H9 (cell line): Measurements from ENCODE around the gene ST3GAL5. TPM values are rescaled to one million over a fixed set of nuclear protein-coding genes. Genes with fewer than 3 reads are reported as not detected.

Source experiments
- DNase-seq: peaks from one replicate; pipeline ENCODE4 v3.0.0-alpha.2; 2017
- H2AFZ ChIP-seq: one replicate; pipeline ENCODE4 v1.6.1; 2013; ENCODE audit warnings: mild to moderate bottlenecking, low read length, control low read depth, moderate library complexity
- H2AK5ac ChIP-seq: 2 replicates; pipeline ENCODE4 v1.6.1; 2013; ENCODE audit warnings: low read length, control low read depth, mixed read lengths; ENCODE audit not compliant: insufficient read length
- H2BK120ac ChIP-seq: one replicate; pipeline ENCODE4 v1.6.1; 2013; ENCODE audit warnings: low read depth, mild to moderate bottlenecking, low read length, control low read depth, inconsistent platforms; ENCODE audit not compliant: poor library complexity, severe bottlenecking
- H2BK12ac ChIP-seq: 2 replicates; pipeline ENCODE4 v1.6.1; 2013; ENCODE audit warnings: low read length, control low read depth, mixed read lengths, low read depth; ENCODE audit not compliant: insufficient read length
- H2BK15ac ChIP-seq: 2 replicates; pipeline ENCODE4 v1.6.1; 2013; ENCODE audit warnings: low read depth, low read length, control low read depth
- H2BK20ac ChIP-seq: one replicate; pipeline ENCODE4 v1.6.1; 2013; ENCODE audit warnings: low read depth, mild to moderate bottlenecking, low read length, control low read depth, inconsistent platforms; ENCODE audit not compliant: poor library complexity, severe bottlenecking
- H2BK5ac ChIP-seq: 2 replicates; pipeline ENCODE4 v1.6.1; 2013; ENCODE audit warnings: low read length, control low read depth, mixed read lengths; ENCODE audit not compliant: insufficient read length
- H3K14ac ChIP-seq: 2 replicates; pipeline ENCODE4 v1.6.1; 2013; ENCODE audit warnings: low read length, control low read depth; ENCODE audit not compliant: insufficient read depth
- H3K18ac ChIP-seq: 2 replicates; pipeline ENCODE4 v1.6.1; 2013; ENCODE audit warnings: low read depth, mild to moderate bottlenecking, mixed read lengths, low read length, control low read depth; ENCODE audit not compliant: insufficient read length
- H3K23ac ChIP-seq: 2 replicates; pipeline ENCODE4 v1.6.1; 2013; ENCODE audit warnings: low read length, control low read depth, mixed read lengths, low read depth; ENCODE audit not compliant: insufficient read length
- H3K23me2 ChIP-seq: 2 replicates; pipeline ENCODE4 v1.6.1; 2013; ENCODE audit warnings: low read depth, mild to moderate bottlenecking, mixed read lengths, low read length, control low read depth; ENCODE audit not compliant: insufficient read length, poor library complexity, severe bottlenecking
- H3K27ac ChIP-seq: 2 replicates; pipeline ENCODE4 v1.5.1; 2013; ENCODE audit warnings: low read length, control low read depth, mixed read lengths, low read depth; ENCODE audit not compliant: insufficient read length
- H3K27me3 ChIP-seq: 2 replicates; pipeline ENCODE4 v1.6.1; 2013; ENCODE audit warnings: low read length, control low read depth, inconsistent platforms; ENCODE audit not compliant: insufficient read depth
- H3K4ac ChIP-seq: 2 replicates; pipeline ENCODE4 v1.6.1; 2013; ENCODE audit warnings: low read depth, mild to moderate bottlenecking, control low read depth, inconsistent platforms, low read length, moderate library complexity
- H3K4me1 ChIP-seq: 2 replicates; pipeline ENCODE4 v1.6.1; 2013; ENCODE audit warnings: low read length, control low read depth, inconsistent platforms; ENCODE audit not compliant: insufficient read depth
- H3K4me2 ChIP-seq: 2 replicates; pipeline ENCODE4 v1.6.1; 2013; ENCODE audit warnings: low read length, control low read depth, mixed read lengths; ENCODE audit not compliant: insufficient read length, insufficient read depth
- H3K56ac ChIP-seq: 2 replicates; pipeline ENCODE4 v1.6.1; 2013; ENCODE audit warnings: low read depth, mild to moderate bottlenecking, mixed read lengths, low read length, control low read depth; ENCODE audit not compliant: insufficient read length
- H3K79me1 ChIP-seq: 2 replicates; pipeline ENCODE4 v1.6.1; 2013; ENCODE audit warnings: low read depth, mild to moderate bottlenecking, moderate library complexity, low read length, control low read depth, inconsistent platforms; ENCODE audit not compliant: insufficient read depth, poor library complexity, severe bottlenecking
- H3K79me2 ChIP-seq: 2 replicates; pipeline ENCODE4 v1.6.1; 2013; ENCODE audit warnings: low read length, control low read depth, inconsistent platforms; ENCODE audit not compliant: insufficient read depth
- H3K9ac ChIP-seq: 2 replicates; pipeline ENCODE4 v1.6.1; 2013; ENCODE audit warnings: low read length, control low read depth, mixed read lengths; ENCODE audit not compliant: insufficient read length; ENCODE audit errors: extremely low read depth
- H3K9me3 ChIP-seq: one replicate; pipeline ENCODE4 v1.6.1; 2013; ENCODE audit warnings: low read depth, low read length, inconsistent platforms; ENCODE audit not compliant: control insufficient read depth
- H3T11ph ChIP-seq: one replicate; pipeline ENCODE4 v1.6.1; 2013; ENCODE audit warnings: mild to moderate bottlenecking, low read length, control low read depth, inconsistent platforms
- H4K20me1 ChIP-seq: one replicate; pipeline ENCODE4 v1.6.1; 2013; ENCODE audit not compliant: control insufficient read depth, insufficient read length, insufficient read depth
- H4K5ac ChIP-seq: 2 replicates; pipeline ENCODE4 v1.6.1; 2013; ENCODE audit warnings: low read depth, mild to moderate bottlenecking, mixed read lengths, low read length, control low read depth; ENCODE audit not compliant: insufficient read length
- H4K8ac ChIP-seq: replicated peaks from 2 replicates; pipeline ENCODE4 v1.6.1; 2013; ENCODE audit warnings: low read length, control low read depth, mixed read lengths, low read depth; ENCODE audit not compliant: insufficient read length
- H4K91ac ChIP-seq: 2 replicates; pipeline ENCODE4 v1.6.1; 2013; ENCODE audit warnings: low read depth, mild to moderate bottlenecking, moderate library complexity, mixed read lengths, low read length, control low read depth; ENCODE audit not compliant: insufficient read length
- H3K27ac Mint-ChIP-seq, 3 experiments: 2 replicates in 2 of 3; 3 replicates in 1 of 3; pipeline ENCODE4 v1.8.0; 2020 to 2021; ENCODE audit warnings: mixed read lengths in 3 of 3, mild to moderate bottlenecking in 1 of 3, moderate library complexity in 1 of 3
- H3K27me3 Mint-ChIP-seq: 2 replicates; pipeline ENCODE4 v1.8.0; 2021; ENCODE audit warnings: low read depth, mild to moderate bottlenecking, moderate library complexity, mixed read lengths
- H3K36me3 Mint-ChIP-seq, 3 experiments: 2 replicates in 2 of 3; 3 replicates in 1 of 3; pipeline ENCODE4 v1.8.0; 2020 to 2021; ENCODE audit warnings: low read depth in 3 of 3, mixed read lengths in 3 of 3; ENCODE audit not compliant: insufficient read depth in 1 of 3
- H3K4me1 Mint-ChIP-seq, 2 experiments: 2 replicates each; pipeline ENCODE4 v1.8.0; 2020; ENCODE audit warnings: mixed read lengths in 2 of 2
- H3K4me3 Mint-ChIP-seq, 2 experiments: 2 replicates in 1 of 2; 3 replicates in 1 of 2; pipeline ENCODE4 v1.8.0; 2020 to 2021; ENCODE audit warnings: mild to moderate bottlenecking in 2 of 2, mixed read lengths in 2 of 2, moderate library complexity in 1 of 2
- H3K9me3 Mint-ChIP-seq, 2 experiments: 2 replicates in 1 of 2; 3 replicates in 1 of 2; pipeline ENCODE4 v1.8.0; 2020; ENCODE audit warnings: mild to moderate bottlenecking in 2 of 2, mixed read lengths in 2 of 2, moderate library complexity in 1 of 2
- CTCF ChIP-seq: fragments of 200-600 bp; sonication (generic); conservative IDR thresholded peaks from 3 replicates; pipeline ENCODE4 v1.8.0; 2021; ENCODE audit warnings: antibody characterized with exemption, mild to moderate bottlenecking
- WGBS: extraction: QIAGEN DNeasy Blood & Tissue Kit; methylation state at CpG from one replicate; pipeline ENCODE4 v1.1.7; 2013; ENCODE audit warnings: missing lambda C conversion rate, low lambda C conversion rate, mixed read lengths; ENCODE audit not compliant: insufficient read length; ENCODE audit errors: extremely low coverage; 5-methylcytosine and 5-hydroxymethylcytosine counted together
- total RNA-seq: library from RNA; stranded (reverse); gene quantifications from 2 replicates; pipeline ENCODE4 v1.2.1, GENCODE V29; 2021

The ST3GAL5 gene
- total RNA-seq, 1 experiment from 2014 or later: 3.3 TPM

GRCh38 chr2:85819811-85820510, 68.8 kb downstream of the ST3GAL5 start:
- H4K5ac ChIP-seq: no peak overlapping the region
- no peak for TF ChIP-seq CTCF
- Mint-ChIP-seq H3K9me3 (no peaks in the 10 kb centered on the region; a peak in 1 of 5 replicates), H3K4me1 (peaks cover 9% of the 10 kb centered on the region in 2 experiments), H3K27me3 (peaks cover 24% of the 10 kb centered on the region), H3K36me3 (no peaks in the 10 kb centered on the region), H3K4me3 (no peak overlapping the region), H3K27ac (no peak overlapping the region)
- no peaks in the 10 kb centered on the region for H3K9me3 ChIP-seq
- no peaks in the 10 kb centered on the region for H3K79me2 ChIP-seq
- H3K4ac ChIP-seq: no peak overlapping the region
- H4K8ac ChIP-seq: no peak overlapping the region
- peaks cover 6% of the 10 kb centered on the region for H3K4me1 ChIP-seq
- H2AFZ ChIP-seq: no peak overlapping the region
- no peak overlapping the region for H3K23ac ChIP-seq
- no peaks in the 10 kb centered on the region for H3K79me1 ChIP-seq
- no peak for DNase-seq
- no peaks in the 10 kb centered on the region for H3K27me3 ChIP-seq
- no CpG with 5 or more reads among the region's 6 CpGs for WGBS
- H3K27ac ChIP-seq: no peak overlapping the region
- H3K9ac ChIP-seq: no peak overlapping the region
- H2BK15ac ChIP-seq: no peak overlapping the region
- H3K23me2 ChIP-seq: no peaks in the 10 kb centered on the region
- H2BK20ac ChIP-seq: no peak overlapping the region
- H2AK5ac ChIP-seq: no peak overlapping the region
- no peak overlapping the region for H2BK12ac ChIP-seq
- no peak overlapping the region for H3K4me2 ChIP-seq
- H4K91ac ChIP-seq: no peak overlapping the region
- H4K20me1 ChIP-seq: no peaks in the 10 kb centered on the region
- no peak overlapping the region for H3K56ac ChIP-seq
- no peak overlapping the region for H3K14ac ChIP-seq
- H3K18ac ChIP-seq: no peak overlapping the region
- H3T11ph ChIP-seq: no peak overlapping the region
- H2BK120ac ChIP-seq: no peak overlapping the region
- no peak overlapping the region for H2BK5ac ChIP-seq
